Esophagus muscularis mucosa (tissue), 4 donors: Measurements from ENCODE around the gene GSS. TPM values are rescaled to one million over a fixed set of nuclear protein-coding genes. Genes with fewer than 3 reads are reported as not detected.

Experiments used
- DNase-seq: peaks from one replicate; pipeline ENCODE4 v3.0.0-alpha.2; 2017; ENCODE audit errors: extremely low spot score
- H3K27ac ChIP-seq, 4 donors: fragments of 200-600 bp; sonication (generic); replicated peaks in 1 of 4; 1 replicate in 3 of 4; 2 replicates in 1 of 4; pipeline ENCODE4 v1.5.1; 2016 to 2019; ENCODE audit warnings: mild to moderate bottlenecking in 1 of 4
- H3K27me3 ChIP-seq, 4 donors: fragments of 200-600 bp; sonication (generic); one replicate each; pipeline versions ENCODE4 v1.5.1 to v1.6.0; 2016 to 2019
- H3K36me3 ChIP-seq, 4 donors: fragments of 200-600 bp; sonication (generic); one replicate each; pipeline ENCODE4 v1.5.1; 2016 to 2019
- H3K4me1 ChIP-seq, 4 donors: fragments of 200-600 bp; sonication (generic); one replicate each; pipeline ENCODE4 v1.5.1; 2016 to 2019
- H3K4me3 ChIP-seq, 4 donors: fragments of 200-600 bp; sonication (generic); 1 replicate in 2 of 4; 2 replicates in 2 of 4; pipeline ENCODE4 v1.5.1; 2016 to 2019; ENCODE audit warnings: mild to moderate bottlenecking in 4 of 4, moderate library complexity in 1 of 4
- H3K9me3 ChIP-seq, 4 donors: fragments of 200-600 bp; sonication (generic); 1 replicate in 3 of 4; 2 replicates in 1 of 4; pipeline ENCODE4 v1.5.1; 2016 to 2019
- EP300 ChIP-seq: sonication (generic); formaldehyde crosslinking; IDR thresholded peaks from one replicate; pipeline ENCODE4 v1.6.1; 2017; ENCODE audit warnings: antibody characterized with exemption
- POLR2A ChIP-seq: fragments of 450-650 bp; IDR thresholded peaks from one replicate; pipeline ENCODE4 v1.6.1; 2017; ENCODE audit warnings: antibody characterized with exemption, moderate library complexity, mild to moderate bottlenecking, low read depth
- POLR2AphosphoS5 ChIP-seq, 2 donors: sonication (generic); formaldehyde crosslinking; IDR thresholded peaks; one replicate each; pipeline ENCODE4 v1.6.1; 2017; ENCODE audit warnings: antibody characterized with exemption in 2 of 2
- WGBS: methylation state at CpG from one replicate; pipeline ENCODE4 v1.1.5; 2018; 5-methylcytosine and 5-hydroxymethylcytosine counted together
- intact Hi-C: fragments of 100-400 bp; cut with DNase I; formaldehyde crosslinking; loops from one replicate; pipeline ENCODE4 v1.15.1; 2023
- total RNA-seq, 4 donors: library from RNA; depleted of rRNA; stranded (reverse); fragments of >200 nt; gene quantifications; one replicate each; pipeline versions ENCODE4 v1.1.0 to v1.2.1, GENCODE V29; 2016
- TF ChIP-seq, protein P1 (sequence below), 3 experiments: fragments of 200-600 bp in 2 of 3; fragments of 450-650 bp in 1 of 3; sonication (generic) in 2 of 3; IDR thresholded peaks; one replicate each; pipeline ENCODE4 v1.5.1; 2017 to 2019; ENCODE audit warnings: antibody characterized with exemption in 3 of 3, mild to moderate bottlenecking in 2 of 3, moderate library complexity in 1 of 3

Gene GSS
- total RNA-seq, 4 donors from 2014 or later = 27.7 to 36.1 (median 28.5) TPM

- H3K36me3 ChIP-seq = peaks cover 0 to 74% (median 44%) of the 10 kb centered on the region in 4 donors
Observed at GRCh38 chr20:34940081-34940481, 15.5 kb downstream of the GSS start.

GRCh38 chr20:34938466-34939163, 17.0 kb downstream of the GSS start:
- TF ChIP-seq POLR2A (no peak), EP300 (no peak), POLR2AphosphoS5 (IDR thresholded peaks at IDR 0.05) (peak in 1 of 2 donors; percentile 12)
- peaks cover 0 to 71% (median 45%) of the 10 kb centered on the region in 4 donors for H3K36me3 ChIP-seq

More at GRCh38 chr20:34940081-34940481, 15.5 kb downstream of the GSS start:
- no peaks in the 10 kb centered on the region for H3K27me3 ChIP-seq
- no peak for DNase-seq
- no peak overlapping the region for H3K4me3 ChIP-seq
- 62% methylated on average over 1 of the region's 1 CpG for WGBS
- TF ChIP-seq POLR2A = no peak
- TF ChIP-seq, protein P1, sequence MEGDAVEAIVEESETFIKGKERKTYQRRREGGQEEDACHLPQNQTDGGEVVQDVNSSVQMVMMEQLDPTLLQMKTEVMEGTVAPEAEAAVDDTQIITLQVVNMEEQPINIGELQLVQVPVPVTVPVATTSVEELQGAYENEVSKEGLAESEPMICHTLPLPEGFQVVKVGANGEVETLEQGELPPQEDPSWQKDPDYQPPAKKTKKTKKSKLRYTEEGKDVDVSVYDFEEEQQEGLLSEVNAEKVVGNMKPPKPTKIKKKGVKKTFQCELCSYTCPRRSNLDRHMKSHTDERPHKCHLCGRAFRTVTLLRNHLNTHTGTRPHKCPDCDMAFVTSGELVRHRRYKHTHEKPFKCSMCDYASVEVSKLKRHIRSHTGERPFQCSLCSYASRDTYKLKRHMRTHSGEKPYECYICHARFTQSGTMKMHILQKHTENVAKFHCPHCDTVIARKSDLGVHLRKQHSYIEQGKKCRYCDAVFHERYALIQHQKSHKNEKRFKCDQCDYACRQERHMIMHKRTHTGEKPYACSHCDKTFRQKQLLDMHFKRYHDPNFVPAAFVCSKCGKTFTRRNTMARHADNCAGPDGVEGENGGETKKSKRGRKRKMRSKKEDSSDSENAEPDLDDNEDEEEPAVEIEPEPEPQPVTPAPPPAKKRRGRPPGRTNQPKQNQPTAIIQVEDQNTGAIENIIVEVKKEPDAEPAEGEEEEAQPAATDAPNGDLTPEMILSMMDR (IDR thresholded peaks at IDR 0.05) = no peak
- TF ChIP-seq POLR2AphosphoS5 (IDR thresholded peaks at IDR 0.05) = no peak
- no peak for TF ChIP-seq EP300
- no peak overlapping the region for H3K27ac ChIP-seq
- intact Hi-C loops = no loop called here
- H3K9me3 ChIP-seq = no peaks in the 10 kb centered on the region
- peaks cover 12 to 21% (median 14%) of the 10 kb centered on the region in 4 donors for H3K4me1 ChIP-seq

DNA sequence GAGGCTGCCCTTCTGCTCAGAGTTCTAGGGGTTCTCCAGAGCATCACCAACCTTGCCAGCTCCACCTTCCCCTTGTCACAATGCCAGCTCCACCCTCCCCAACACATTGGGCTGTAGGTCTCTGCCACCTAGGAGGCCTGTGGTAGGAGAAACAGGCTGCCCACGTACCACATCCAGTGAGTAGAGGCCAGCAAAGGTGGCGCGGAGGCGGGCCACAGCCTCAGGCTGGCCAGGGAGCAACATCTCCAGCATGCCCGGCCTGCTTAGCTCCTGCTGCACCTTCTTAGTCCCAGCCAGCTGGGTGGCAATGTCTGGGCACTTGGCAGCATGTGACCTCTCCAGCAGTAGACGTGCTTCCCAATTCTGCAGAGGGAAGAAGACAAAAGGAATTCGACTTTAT, 23.8 kb downstream of the GSS start:
- Histone ChIP-seq H3K4me1 (no peaks in the 10 kb centered on the region), H3K36me3 (peaks cover 14 to 89% (median 61%) of the 10 kb centered on the region in 4 donors), H3K27me3 (no peaks in the 10 kb centered on the region), H3K9me3 (no peaks in the 10 kb centered on the region), H3K27ac (no peak overlapping the region), H3K4me3 (no peak overlapping the region)
- 86% methylated on average over 3 of the region's 7 CpGs for WGBS
- no peak for TF ChIP-seq EP300
- TF ChIP-seq POLR2A = no peak
- TF ChIP-seq POLR2AphosphoS5 (IDR thresholded peaks at IDR 0.05) = no peak
- TF ChIP-seq, protein P1 (IDR thresholded peaks at IDR 0.05) = no peak
- no peak for DNase-seq
- intact Hi-C loops = no loop called here

More at GRCh38 chr20:34938466-34939163, 17.0 kb downstream of the GSS start:
- Histone ChIP-seq H3K4me3 (no peak overlapping the region), H3K4me1 (peaks cover 12 to 21% (median 13%) of the 10 kb centered on the region in 4 donors), H3K9me3 (no peaks in the 10 kb centered on the region), H3K27me3 (no peaks in the 10 kb centered on the region), H3K27ac (peak overlapping the region; percentile 42 to 65 (median 51))
- no peak for DNase-seq
- intact Hi-C loops = no loop called here
- 74% methylated on average over 13 of the region's 14 CpGs for WGBS

DNA sequence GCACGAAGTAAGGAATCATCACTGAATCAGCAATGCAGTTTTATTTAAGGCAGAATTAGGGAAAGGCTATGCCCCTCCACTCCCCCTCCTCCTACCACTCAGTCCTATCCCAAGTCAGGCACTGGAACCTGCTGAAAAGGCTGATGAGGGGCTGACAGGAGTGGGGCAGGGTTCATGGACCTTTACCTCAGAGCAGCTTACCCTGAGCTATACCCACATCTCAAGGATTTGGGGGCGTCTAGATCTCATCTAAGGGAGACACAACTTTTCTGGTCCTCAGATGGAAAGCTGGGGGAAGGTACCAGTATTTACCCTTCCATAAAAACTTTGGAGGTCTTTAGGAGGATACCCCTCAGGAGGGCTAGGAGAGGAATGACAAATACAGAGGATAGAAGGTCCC, 27.2 kb downstream of the GSS start:
- intact Hi-C loops = no loop called here
- 88% methylated on average over 2 of the region's 2 CpGs for WGBS
- no peak overlapping the region for H3K4me3 ChIP-seq
- no peaks in the 10 kb centered on the region for H3K27me3 ChIP-seq
- H3K9me3 ChIP-seq = no peaks in the 10 kb centered on the region
- peaks cover 0 to under 1% (median 0%) of the 10 kb centered on the region in 4 donors for H3K4me1 ChIP-seq
- TF ChIP-seq, protein P1 (IDR thresholded peaks at IDR 0.05) = no peak
- no peak for TF ChIP-seq POLR2AphosphoS5 (IDR thresholded peaks at IDR 0.05)
- no peak for TF ChIP-seq POLR2A
- TF ChIP-seq EP300 = no peak
- H3K36me3 ChIP-seq = peaks cover 27 to 98% (median 68%) of the 10 kb centered on the region in 4 donors
- H3K27ac ChIP-seq = no peak overlapping the region
- no peak for DNase-seq

- Histone ChIP-seq H3K9me3 (no peaks in the 10 kb centered on the region), H3K4me1 (peaks cover 0 to 7% (median 5%) of the 10 kb centered on the region in 4 donors), H3K36me3 (peaks cover 27 to 96% (median 71%) of the 10 kb centered on the region in 4 donors), H3K27me3 (no peaks in the 10 kb centered on the region), H3K4me3 (no peak overlapping the region), H3K27ac (no peak overlapping the region)
- no peak for TF ChIP-seq EP300
- TF ChIP-seq POLR2A = no peak
- TF ChIP-seq, protein P1 (IDR thresholded peaks at IDR 0.05) = no peak
- no peak for TF ChIP-seq POLR2AphosphoS5 (IDR thresholded peaks at IDR 0.05)
- WGBS = 100% methylated on average over 1 of the region's 1 CpG
- intact Hi-C loops = no loop called here
- DNase-seq = no peak
Observed at GRCh38 chr20:34927736-34928135, 27.9 kb downstream of the GSS start.
